GM10847 (cell line): ENCODE measurements around the gene RNU1-2.

Source experiments
- POLR2A ChIP-seq: IDR thresholded peaks from 2 replicates; pipeline ENCODE4 v1.6.1; 2011; ENCODE audit not compliant: insufficient read length; ENCODE audit errors: extremely low read depth

Gene RNU1-2

GRCh38 chr1:16895598-16896315, at the start of gene RNU1-2:
Gene RNU1-2, plus strand, starts transcription at chr1:16895980.
- peak; percentile 68 for TF ChIP-seq POLR2A

- no peak for TF ChIP-seq POLR2A
Measured at GRCh38 chr1:16882986-16883385, 12.8 kb upstream of the RNU1-2 start.

GRCh38 chr1:16886860-16887605, 8.7 kb upstream of the RNU1-2 start:
- TF ChIP-seq POLR2A = no peak

GRCh38 chr1:16888860-16889816, 6.6 kb upstream of the RNU1-2 start:
- no peak for TF ChIP-seq POLR2A

- no peak for TF ChIP-seq POLR2A
Measured at GRCh38 chr1:16900751-16901150, 5.0 kb downstream of the RNU1-2 start.

GRCh38 chr1:16903054-16903453, 7.3 kb downstream of the RNU1-2 start:
- TF ChIP-seq POLR2A = no peak

GRCh38 chr1:16903458-16903796, 7.6 kb downstream of the RNU1-2 start:
- no peak for TF ChIP-seq POLR2A

GRCh38 chr1:16904560-16905109, 8.9 kb downstream of the RNU1-2 start:
- no peak for TF ChIP-seq POLR2A

- peak; percentile 97 for TF ChIP-seq POLR2A
Measured at GRCh38 chr1:16905110-16905867, 9.5 kb downstream of the RNU1-2 start.

- TF ChIP-seq POLR2A = no peak
Measured at GRCh38 chr1:16905868-16906702, 10.3 kb downstream of the RNU1-2 start.

GRCh38 chr1:16906873-16907272, 11.1 kb downstream of the RNU1-2 start:
- TF ChIP-seq POLR2A = no peak

GRCh38 chr1:16907870-16908758, 12.3 kb downstream of the RNU1-2 start:
- no peak for TF ChIP-seq POLR2A
